ENCODE measurements around the gene CDHR3. TPM values are rescaled to one million over a fixed set of nuclear protein-coding genes. Genes with fewer than 3 reads are reported as not detected.

Gene CDHR3
- total RNA-seq, 1 experiment from 2014 or later, result 9.2 TPM

GRCh38 chr7:106073701-106074100 lies 110.6 kb downstream of the CDHR3 start:
- H3K4me1 Mint-ChIP-seq (ENCODE audit: low read depth, unreplicated experiment), result peaks cover 28% of the 10 kb centered on the region
- H3K9me3 ChIP-seq, result no peaks in the 10 kb centered on the region
- intact Hi-C loops (cut with micrococcal nuclease; ENCODE audit: unreplicated experiment), result loop anchor here (5.0 kb wide), 1 partner anchor 79 kb away; no protein-coding TSS in a partner anchor
- no peaks in the 10 kb centered on the region for H3K9me3 Mint-ChIP-seq (ENCODE audit: unreplicated experiment)
- no peak for TF ChIP-seq CTCF (IDR thresholded peaks at IDR 0.05; ENCODE audit: insufficient read depth in 1 of 2, low read depth in 1 of 2, low read length in 1 of 2, severe bottlenecking in 1 of 2, unreplicated experiment in 1 of 2)
- BruUV-seq (replicated peaks), result no TSS peak
- peaks cover 2% of the 10 kb centered on the region for H3K36me3 Mint-ChIP-seq (ENCODE audit: insufficient read depth, unreplicated experiment)
- no peak for DNase-seq
- H3K27me3 Mint-ChIP-seq (ENCODE audit: insufficient read depth, unreplicated experiment), result no peaks in the 10 kb centered on the region
- H3K27ac Mint-ChIP-seq (ENCODE audit: unreplicated experiment), result no peak overlapping the region
- no peak overlapping the region for H3K4me3 ChIP-seq (ENCODE audit: low read depth, low read length)
- ChIA-PET POLR2A (no interaction called here), CTCF (no interaction called here)
- no peaks in the 10 kb centered on the region for H3K27me3 ChIP-seq (replicated peaks; ENCODE audit: control insufficient read depth, insufficient read depth, low read length)
- peaks cover 38% of the 10 kb centered on the region for H3K4me1 ChIP-seq
- H3K36me3 ChIP-seq (ENCODE audit: control insufficient read depth, insufficient read depth, low read length), result no peaks in the 10 kb centered on the region
- no peak overlapping the region for H3K4me3 Mint-ChIP-seq (ENCODE audit: unreplicated experiment)

- Histone ChIP-seq H3K36me3 (ENCODE audit: control insufficient read depth, insufficient read depth, low read length) (no peaks in the 10 kb centered on the region), H3K4me1 (peaks cover 38% of the 10 kb centered on the region), H3K4me3 (ENCODE audit: low read depth, low read length) (no peak overlapping the region), H3K27me3 (replicated peaks; ENCODE audit: control insufficient read depth, insufficient read depth, low read length) (no peaks in the 10 kb centered on the region), H3K9me3 (no peaks in the 10 kb centered on the region)
- Mint-ChIP-seq H3K27ac (ENCODE audit: unreplicated experiment) (no peak overlapping the region), H3K4me1 (ENCODE audit: low read depth, unreplicated experiment) (peaks cover 28% of the 10 kb centered on the region), H3K4me3 (ENCODE audit: unreplicated experiment) (no peak overlapping the region), H3K36me3 (ENCODE audit: insufficient read depth, unreplicated experiment) (peaks cover 7% of the 10 kb centered on the region), H3K9me3 (ENCODE audit: unreplicated experiment) (no peaks in the 10 kb centered on the region), H3K27me3 (ENCODE audit: insufficient read depth, unreplicated experiment) (no peaks in the 10 kb centered on the region)
- ChIA-PET CTCF (interaction anchor here (0.8 kb wide), 1 partner anchor 80 kb away, joined by 3 read pairs; no protein-coding TSS in a partner anchor), POLR2A (no interaction called here)
- intact Hi-C loops (cut with micrococcal nuclease; ENCODE audit: unreplicated experiment), result loop anchor here (5.0 kb wide), 1 partner anchor 78 kb away; no protein-coding TSS in a partner anchor
- TF ChIP-seq CTCF (IDR thresholded peaks at IDR 0.05; ENCODE audit: insufficient read depth in 1 of 2, low read depth in 1 of 2, low read length in 1 of 2, severe bottlenecking in 1 of 2, unreplicated experiment in 1 of 2), result no peak
- no TSS peak for BruUV-seq (replicated peaks)
- no peak for DNase-seq
These were observed 111.2 kb downstream of the CDHR3 start for GRCh38 chr7:106074257-106074656.

GRCh38 chr7:106075937-106076336 lies 112.9 kb downstream of the CDHR3 start:
- Mint-ChIP-seq H3K4me3 (ENCODE audit: unreplicated experiment) (no peak overlapping the region), H3K9me3 (ENCODE audit: unreplicated experiment) (no peaks in the 10 kb centered on the region), H3K27ac (ENCODE audit: unreplicated experiment) (no peak overlapping the region), H3K27me3 (ENCODE audit: insufficient read depth, unreplicated experiment) (no peaks in the 10 kb centered on the region), H3K4me1 (ENCODE audit: low read depth, unreplicated experiment) (peaks cover 28% of the 10 kb centered on the region), H3K36me3 (ENCODE audit: insufficient read depth, unreplicated experiment) (peaks cover 18% of the 10 kb centered on the region)
- ChIA-PET POLR2A (no interaction called here), CTCF (no interaction called here)
- TF ChIP-seq CTCF (IDR thresholded peaks at IDR 0.05; ENCODE audit: insufficient read depth in 1 of 2, low read depth in 1 of 2, low read length in 1 of 2, severe bottlenecking in 1 of 2, unreplicated experiment in 1 of 2), result no peak
- no peak for DNase-seq
- H3K4me3 ChIP-seq (ENCODE audit: low read depth, low read length), result no peak overlapping the region
- intact Hi-C loops (cut with micrococcal nuclease; ENCODE audit: unreplicated experiment), result no loop called here
- no TSS peak for BruUV-seq (replicated peaks)
- peaks cover 34% of the 10 kb centered on the region for H3K4me1 ChIP-seq
- no peaks in the 10 kb centered on the region for H3K36me3 ChIP-seq (ENCODE audit: control insufficient read depth, insufficient read depth, low read length)
- no peaks in the 10 kb centered on the region for H3K27me3 ChIP-seq (replicated peaks; ENCODE audit: control insufficient read depth, insufficient read depth, low read length)
- no peaks in the 10 kb centered on the region for H3K9me3 ChIP-seq
